IMR-90 (cell line): ENCODE measurements around the gene PCMTD2. TPM values are rescaled to one million over a fixed set of nuclear protein-coding genes. Genes with fewer than 3 reads are reported as not detected.

ENCODE experiments used
- ATAC-seq: fragments of 200-7000 bp; cut with Tn5 transposase; 2 replicates; pipeline ENCODE4 v1.9.1; 2020; ENCODE audit warnings: low read depth, mild to moderate bottlenecking, moderate library complexity
- BruUV-seq: library from RNA; stranded (reverse); fragments of 400-500 nt; replicated peaks from 2 replicates; lab custom pipeline; 2021; lab: Mats Ljungman, UMichigan
- CTCF ChIA-PET: fragments of 300-600 bp; formaldehyde crosslinking; extraction: SDS; loops from one replicate; lab custom pipeline; 2021; ENCODE audit warnings: antibody characterized with exemption; lab: Yijun Ruan, JAX
- POLR2A ChIA-PET: fragments of 300-600 bp; sonication (Branson Sonifier 250); formaldehyde crosslinking; loops from one replicate; lab custom pipeline; 2022; ENCODE audit warnings: antibody characterized with exemption; ENCODE audit not compliant: unreplicated experiment; lab: Charles Lee
- DNase-seq: peaks from one replicate; pipeline ENCODE4 v3.0.0; 2013
- H2AFZ ChIP-seq: replicated peaks from 2 replicates; pipeline ENCODE3; 2013; ENCODE audit warnings: low read length, mild to moderate bottlenecking; ENCODE audit not compliant: poor library complexity
- H2AK5ac ChIP-seq: 2 replicates; pipeline ENCODE4 v1.6.1; 2013; ENCODE audit warnings: low read depth, low read length, inconsistent platforms
- H2AK9ac ChIP-seq: replicated peaks from 2 replicates; pipeline ENCODE3; 2013; ENCODE audit warnings: mild to moderate bottlenecking, low read depth, low read length, moderate library complexity; ENCODE audit not compliant: poor library complexity
- H2BK120ac ChIP-seq: 2 replicates; pipeline ENCODE4 v1.6.1; 2013; ENCODE audit warnings: low read depth, low read length, inconsistent platforms
- H2BK15ac ChIP-seq: 3 replicates; pipeline ENCODE4 v1.6.1; 2013; ENCODE audit warnings: low read depth, low read length, inconsistent platforms
- H2BK20ac ChIP-seq: 2 replicates; pipeline ENCODE4 v1.6.1; 2013; ENCODE audit warnings: low read depth, mild to moderate bottlenecking, inconsistent platforms, low read length, moderate library complexity
- H2BK5ac ChIP-seq: 2 replicates; pipeline ENCODE4 v1.6.1; 2013; ENCODE audit warnings: mild to moderate bottlenecking, low read depth, low read length, inconsistent platforms; ENCODE audit not compliant: poor library complexity, severe bottlenecking
- H3K14ac ChIP-seq: replicated peaks from 2 replicates; pipeline ENCODE4 v1.6.1; 2013; ENCODE audit warnings: low read depth, low read length, inconsistent platforms
- H3K18ac ChIP-seq: 2 replicates; pipeline ENCODE4 v1.6.1; 2013; ENCODE audit warnings: low read depth, low read length, control low read depth
- H3K23ac ChIP-seq: 2 replicates; pipeline ENCODE4 v1.6.1; 2013; ENCODE audit warnings: low read depth, low read length, inconsistent platforms
- H3K27ac ChIP-seq: 2 replicates; pipeline ENCODE4 v1.5.1; 2013; ENCODE audit warnings: mild to moderate bottlenecking, control low read depth, low read length; ENCODE audit not compliant: insufficient read depth
- H3K27me3 ChIP-seq: 2 replicates; pipeline ENCODE4 v1.6.1; 2013; ENCODE audit warnings: low read length; ENCODE audit not compliant: control insufficient read depth, insufficient read depth
- H3K36me3 ChIP-seq: 2 replicates; pipeline ENCODE4 v1.6.1; 2013; ENCODE audit warnings: low read length, mixed read lengths; ENCODE audit not compliant: control insufficient read depth, insufficient read depth
- H3K4ac ChIP-seq: 2 replicates; pipeline ENCODE4 v1.6.1; 2013; ENCODE audit warnings: low read depth, low read length, inconsistent platforms
- H3K4me1 ChIP-seq: 2 replicates; pipeline ENCODE4 v1.6.1; 2013; ENCODE audit warnings: low read length, mixed read lengths; ENCODE audit not compliant: control insufficient read depth, insufficient read depth
- H3K4me2 ChIP-seq: 2 replicates; pipeline ENCODE4 v1.6.1; 2013; ENCODE audit warnings: low read depth, mild to moderate bottlenecking, control low read depth, low read length, moderate library complexity
- H3K4me3 ChIP-seq: 2 replicates; pipeline ENCODE4 v1.5.1; 2013; ENCODE audit warnings: low read depth, mild to moderate bottlenecking, control low read depth, low read length, moderate library complexity; ENCODE audit not compliant: insufficient read depth
- H3K56ac ChIP-seq: 2 replicates; pipeline ENCODE4 v1.6.1; 2013; ENCODE audit warnings: low read length, inconsistent platforms; ENCODE audit not compliant: insufficient read depth; ENCODE audit errors: extremely low read depth
- H3K79me1 ChIP-seq, 2 experiments: 2 replicates each; pipeline ENCODE4 v1.6.1; 2013; ENCODE audit warnings: low read length in 2 of 2, inconsistent platforms in 1 of 2, low read depth in 1 of 2
- H3K9ac ChIP-seq: 2 replicates; pipeline ENCODE4 v1.6.1; 2013; ENCODE audit warnings: low read depth, low read length, control low read depth
- H3K9me1 ChIP-seq: 2 replicates; pipeline ENCODE4 v1.6.1; 2013; ENCODE audit warnings: low read length, inconsistent platforms; ENCODE audit not compliant: insufficient read depth
- H3K9me3 ChIP-seq: 2 replicates; pipeline ENCODE4 v1.6.1; 2013; ENCODE audit warnings: low read length; ENCODE audit not compliant: control insufficient read depth, insufficient read depth
- H4K20me1 ChIP-seq: 2 replicates; pipeline ENCODE4 v1.6.1; 2013; ENCODE audit warnings: low read length, inconsistent platforms; ENCODE audit not compliant: insufficient read depth
- H4K5ac ChIP-seq: 2 replicates; pipeline ENCODE4 v1.6.1; 2013; ENCODE audit warnings: mild to moderate bottlenecking, low read depth, low read length, control low read depth
- H4K8ac ChIP-seq, 2 experiments: 2 replicates each; pipeline ENCODE4 v1.6.1; 2013; ENCODE audit warnings: low read depth in 2 of 2, low read length in 2 of 2, control low read depth in 1 of 2, inconsistent platforms in 1 of 2
- H4K91ac ChIP-seq: 2 replicates; pipeline ENCODE4 v1.6.1; 2013; ENCODE audit warnings: low read depth, low read length, inconsistent platforms; ENCODE audit not compliant: insufficient read depth
- BHLHE40 ChIP-seq: fragments of 150-350 bp; IDR thresholded peaks from 2 replicates; pipeline ENCODE4 v1.6.1; 2016; ENCODE audit warnings: mild to moderate bottlenecking, low read depth, low read length
- CEBPB ChIP-seq: IDR thresholded peaks from 2 replicates; pipeline ENCODE4 v1.6.1; 2012; ENCODE audit warnings: low read depth, low read length, improper control_type of control experiment
- CHD1 ChIP-seq: IDR thresholded peaks from 2 replicates; pipeline ENCODE4 v1.6.1; 2012; ENCODE audit warnings: low read depth, low read length, improper control_type of control experiment
- CTCF ChIP-seq: conservative IDR thresholded peaks from 2 replicates; pipeline ENCODE4 v1.5.1; 2012; ENCODE audit warnings: mild to moderate bottlenecking, low read depth, low read length, improper control_type of control experiment
- ELK1 ChIP-seq: fragments of 150-350 bp; IDR thresholded peaks from 2 replicates; pipeline ENCODE4 v1.6.1; 2016; ENCODE audit warnings: low read depth, mild to moderate bottlenecking, low read length, moderate library complexity, borderline replicate concordance
- FOS ChIP-seq: fragments of 150-350 bp; IDR thresholded peaks from 2 replicates; pipeline ENCODE4 v1.6.1; 2016; ENCODE audit warnings: low read depth, low read length
- MAFK ChIP-seq: IDR thresholded peaks from 2 replicates; pipeline ENCODE4 v1.6.1; 2012; ENCODE audit warnings: low read depth, low read length, improper control_type of control experiment
- MAZ ChIP-seq: IDR thresholded peaks from 2 replicates; pipeline ENCODE4 v1.6.1; 2012; ENCODE audit warnings: low read depth, mild to moderate bottlenecking, low read length, improper control_type of control experiment, moderate library complexity, borderline replicate concordance
- MXI1 ChIP-seq: IDR thresholded peaks from 2 replicates; pipeline ENCODE4 v1.6.1; 2012; ENCODE audit warnings: low read depth, mild to moderate bottlenecking, low read length, moderate library complexity, borderline replicate concordance
- NFE2L2 ChIP-seq: fragments of 150-350 bp; IDR thresholded peaks from 2 replicates; pipeline ENCODE4 v1.6.1; 2016; ENCODE audit warnings: low read depth, mild to moderate bottlenecking, low read length
- POLR2A ChIP-seq: IDR thresholded peaks from 2 replicates; pipeline ENCODE4 v1.6.1; 2012; ENCODE audit warnings: mild to moderate bottlenecking, low read depth, low read length
- RAD21 ChIP-seq: IDR thresholded peaks from 2 replicates; pipeline ENCODE4 v1.6.1; 2012; ENCODE audit warnings: low read length, improper control_type of control experiment
- RCOR1 ChIP-seq: IDR thresholded peaks from 2 replicates; pipeline ENCODE4 v1.6.1; 2012; ENCODE audit warnings: mild to moderate bottlenecking, low read length, improper control_type of control experiment; ENCODE audit not compliant: insufficient replicate concordance
- RFX5 ChIP-seq: IDR thresholded peaks from 2 replicates; pipeline ENCODE4 v1.8.0; 2012; ENCODE audit warnings: low read depth, mild to moderate bottlenecking, low read length, moderate library complexity
- SMC3 ChIP-seq: fragments of 150-350 bp; IDR thresholded peaks from 2 replicates; pipeline ENCODE4 v1.6.1; 2016; ENCODE audit warnings: low read depth, mild to moderate bottlenecking, antibody characterized with exemption, low read length, moderate library complexity
- USF2 ChIP-seq: fragments of 150-350 bp; IDR thresholded peaks from 2 replicates; pipeline ENCODE4 v1.6.1; 2017; ENCODE audit warnings: mild to moderate bottlenecking, antibody characterized with exemption, low read length, low read depth
- WGBS, 2 experiments: methylation state at CpG; one replicate each; pipeline versions ENCODE4 v1.1.5 to v1.1.7; 2013; ENCODE audit warnings: missing lambda C conversion rate in 2 of 2; ENCODE audit not compliant: insufficient read length in 1 of 2; ENCODE audit errors: extremely low coverage in 2 of 2; 5-methylcytosine and 5-hydroxymethylcytosine counted together
- dilution Hi-C: fragments of 300-500 bp; cut with HindIII; formaldehyde crosslinking; loops from one replicate; pipeline ENCODE4 v1.14.3; 2018; ENCODE audit warnings: low sequenced_read_pairs; ENCODE audit not compliant: unreplicated experiment
- in situ Hi-C: fragments of 300-500 bp; cut with MboI; formaldehyde crosslinking; loops from 3 replicates; pipeline ENCODE4 v1.14.3; 2019; ENCODE audit warnings: low sequenced_read_pairs, inconsistent platforms, mixed read lengths
- intact Hi-C: fragments of 100-400 bp; cut with micrococcal nuclease; formaldehyde crosslinking; loops from 2 replicates; pipeline ENCODE4 v1.10.0; 2022
- polyA plus RNA-seq, 3 experiments: library from polyadenylated mRNA; depleted of rRNA; stranded (reverse); fragments of >200 nt; gene quantifications; 2 replicates each; pipeline ENCODE4 v1.2.3, GENCODE V29; 2012; ENCODE audit warnings: low replicate concordance in 1 of 3
- total RNA-seq: library from RNA; depleted of rRNA; stranded (reverse); fragments of >200 nt; gene quantifications from 2 replicates; pipeline ENCODE4 v1.2.3, GENCODE V29; 2012

The PCMTD2 gene
- total and polyA plus RNA-seq, 2 of the 4 experiments (the other 2 are of a cell fraction), result 23.6 to 28.3 TPM

GRCh38 chr20:64244870-64245603 lies 10.5 kb upstream of the PCMTD2 start:
- Histone ChIP-seq H3K4me2 (no peak overlapping the region), H3K36me3 (no peaks in the 10 kb centered on the region), H3K56ac (no peak overlapping the region), H3K9me3 (no peaks in the 10 kb centered on the region), H3K14ac (no peak overlapping the region), H3K4me3 (no peak overlapping the region), H4K91ac (no peak overlapping the region), H3K4ac (no peak overlapping the region), H2AK5ac (no peak overlapping the region), H3K23ac (no peak overlapping the region), H4K20me1 (no peaks in the 10 kb centered on the region), H4K8ac (no peak overlapping the region), H3K27ac (no peak overlapping the region), H3K9me1 (no peaks in the 10 kb centered on the region), H2BK15ac (no peak overlapping the region), H2AFZ (no peak overlapping the region), H3K9ac (no peak overlapping the region), H2AK9ac (no peak overlapping the region), H3K18ac (no peak overlapping the region), H2BK20ac (no peak overlapping the region), H2BK120ac (no peak overlapping the region), H2BK5ac (no peak overlapping the region), H3K4me1 (no peaks in the 10 kb centered on the region), H3K27me3 (peaks cover 57% of the 10 kb centered on the region), H3K79me1 (no peaks in the 10 kb centered on the region), H4K5ac (no peak overlapping the region)
- no TSS peak for BruUV-seq
- no peak for TF ChIP-seq USF2
- TF ChIP-seq NFE2L2, result no peak
- no peak for TF ChIP-seq CEBPB
- no peak for TF ChIP-seq BHLHE40
- TF ChIP-seq POLR2A, result no peak
- no peak for TF ChIP-seq RAD21
- no peak for TF ChIP-seq FOS
- no peak for TF ChIP-seq MXI1
- no peak for TF ChIP-seq ELK1
- no peak for TF ChIP-seq CHD1
- TF ChIP-seq RFX5, result no peak
- no peak for TF ChIP-seq RCOR1
- TF ChIP-seq MAFK, result no peak
- TF ChIP-seq CTCF, result no peak
- TF ChIP-seq MAZ, result no peak
- TF ChIP-seq SMC3, result no peak
- DNase-seq (no peak), ATAC-seq (no peak)
- ChIA-PET POLR2A (no interaction called here), CTCF (no interaction called here)
- in situ Hi-C loops (no loop called here), dilution Hi-C loops (no loop called here), intact Hi-C loops (no loop called here)
- WGBS, 2 experiments, result no CpG with 5 or more reads among the region's 8 CpGs
